GM19397 (cell line): ENCODE data around the gene CASTOR1.

Experiments used
- ATAC-seq: cut with Tn5 transposase; IDR thresholded peaks from one replicate; pipeline ENCODE4 v1.9.1; 2021; ENCODE audit warnings: mild to moderate bottlenecking, moderate library complexity; ENCODE audit not compliant: unreplicated experiment

The CASTOR1 gene

GRCh38 chr22:30286331-30286730, 3.0 kb downstream of the CASTOR1 start:
- ATAC-seq = no peak

DNA sequence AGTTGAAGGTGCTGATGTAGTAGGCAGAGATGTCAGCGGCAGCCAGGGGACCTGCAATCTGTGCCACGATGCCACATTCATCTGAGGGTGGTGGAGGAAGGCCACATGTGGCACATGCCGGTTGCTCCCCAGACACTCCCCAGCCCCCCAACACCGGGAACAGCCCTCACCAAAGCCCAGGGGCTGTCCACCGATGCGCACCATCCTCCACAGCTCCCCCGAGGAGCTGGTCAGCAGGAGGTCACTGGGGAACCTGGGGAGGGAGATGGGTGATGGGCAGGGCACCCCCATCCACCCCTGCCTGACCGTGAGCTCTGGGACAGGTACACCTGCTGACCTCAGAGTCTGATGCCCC, 3.5 kb downstream of the CASTOR1 start:
- ATAC-seq = no peak

- no peak for ATAC-seq
These were observed 4.0 kb downstream of the CASTOR1 start for GRCh38 chr22:30285176-30285845.

- no peak for ATAC-seq
These were observed 4.6 kb downstream of the CASTOR1 start for GRCh38 chr22:30284666-30285065.

DNA sequence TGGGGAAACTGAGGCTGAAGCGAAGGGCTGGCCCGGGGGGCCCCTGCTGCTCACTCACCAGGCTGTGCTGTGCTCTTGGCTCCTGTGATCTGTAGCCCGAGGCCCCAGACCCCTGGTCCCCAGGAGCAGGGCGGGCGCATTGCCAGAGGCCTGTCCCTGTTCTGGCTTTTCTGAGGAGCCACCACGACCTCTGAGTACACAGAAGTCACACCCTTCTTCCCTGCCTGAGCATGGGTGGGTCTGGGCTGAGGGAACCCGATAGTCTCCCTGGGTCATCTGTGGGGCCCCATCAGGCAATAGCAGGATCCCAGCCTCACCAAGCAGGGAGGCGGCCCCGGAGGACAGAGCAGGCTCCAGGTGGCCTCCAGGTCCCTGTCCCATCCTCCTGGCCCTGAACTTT, 5.1 kb downstream of the CASTOR1 start:
- ATAC-seq = no peak

DNA sequence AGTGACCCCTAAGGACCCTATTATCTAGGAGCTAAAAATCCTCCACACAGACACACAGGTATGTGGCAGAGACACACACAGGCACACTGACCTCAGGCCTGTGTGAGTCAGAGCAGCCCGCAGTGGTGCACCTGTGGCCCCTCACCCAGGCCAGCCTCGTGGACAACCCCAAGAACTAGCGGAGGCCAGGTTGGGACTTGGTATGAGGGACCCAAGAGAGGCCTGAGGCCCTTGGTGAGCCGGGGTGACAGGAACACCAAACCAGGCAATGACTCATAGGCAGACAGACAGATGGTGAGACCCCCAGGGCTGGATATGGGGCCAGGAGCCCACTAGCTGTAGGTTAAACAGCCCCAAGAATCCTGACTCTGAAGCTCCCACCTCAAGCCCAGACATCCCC, 6.0 kb downstream of the CASTOR1 start:
- no peak for ATAC-seq

DNA sequence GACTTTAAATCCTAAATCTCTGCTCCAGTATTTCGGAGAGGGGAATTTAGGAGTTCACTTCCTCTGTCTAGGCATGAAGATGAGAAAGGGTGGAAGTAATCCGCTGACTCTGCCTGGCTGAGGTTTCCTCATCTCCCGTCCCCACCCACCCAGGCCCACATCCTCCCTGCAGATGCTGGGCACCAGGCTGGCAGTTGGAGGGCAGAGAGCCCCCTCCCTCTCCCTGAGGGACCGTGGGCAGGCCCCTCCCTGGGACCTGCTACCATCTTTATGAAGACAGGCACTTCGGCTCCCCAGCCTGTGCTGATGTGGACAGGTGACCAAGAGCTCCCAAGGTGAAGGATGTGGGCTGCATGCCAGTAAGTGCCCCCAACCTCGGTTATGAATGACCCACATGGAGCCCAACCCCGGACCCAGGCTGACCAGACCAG, 6.7 kb downstream of the CASTOR1 start:
- no peak for ATAC-seq

GRCh38 chr22:30280505-30280904, 8.8 kb downstream of the CASTOR1 start:
- ATAC-seq = no peak

DNA sequence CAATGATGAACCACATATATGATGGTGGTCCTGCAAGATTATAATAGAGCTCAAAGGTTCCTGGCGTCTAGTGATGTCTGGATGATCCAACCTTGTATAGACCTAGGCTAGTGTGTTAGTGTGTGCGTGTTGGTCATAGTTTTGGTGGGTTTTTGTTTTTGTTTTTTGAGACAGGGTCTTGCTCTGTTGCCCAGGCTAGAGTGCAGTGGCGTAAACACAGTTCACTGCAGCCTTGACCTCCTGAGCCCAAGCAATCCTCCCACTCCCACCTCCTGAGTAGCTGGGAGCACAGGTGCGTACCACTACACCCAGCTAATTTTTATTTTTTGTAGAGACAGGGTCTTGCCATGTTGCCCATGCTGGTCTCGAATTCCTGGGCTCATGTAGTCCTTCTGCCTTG, 9.4 kb downstream of the CASTOR1 start:
- no peak for ATAC-seq

DNA sequence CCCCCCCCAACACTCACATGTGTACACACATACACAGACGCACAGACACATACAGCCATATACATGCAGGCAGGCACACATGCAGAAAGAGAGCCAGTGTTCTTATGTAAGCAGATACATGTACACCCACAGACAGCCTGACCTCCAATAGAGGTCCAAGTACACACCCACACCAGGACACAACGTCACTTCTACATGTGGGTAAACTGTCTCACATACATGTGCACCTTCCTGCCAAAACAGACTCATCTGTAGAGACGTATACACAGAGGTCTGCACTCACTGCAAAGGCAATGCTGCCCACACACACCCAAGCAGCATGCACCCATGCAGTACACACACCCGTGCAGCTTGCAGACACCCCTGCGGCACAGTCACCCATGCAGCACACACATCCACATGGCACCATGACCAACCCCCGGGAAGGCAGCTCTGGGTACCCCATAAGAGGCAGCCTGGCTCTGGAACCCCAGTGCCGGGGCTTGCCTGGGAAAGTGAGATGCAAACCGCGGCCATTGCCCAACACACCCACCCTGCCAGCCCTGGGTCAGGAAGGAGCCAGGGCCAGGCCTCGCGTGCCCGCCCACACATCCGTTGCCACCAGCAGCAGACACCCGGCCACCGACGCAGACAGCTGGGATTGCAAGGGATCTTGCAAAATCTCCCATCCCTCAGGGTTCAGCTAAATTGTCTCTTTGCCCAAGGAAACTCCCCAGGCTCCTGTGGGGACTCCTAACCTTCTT, 10.1 kb downstream of the CASTOR1 start:
- no peak for ATAC-seq

DNA sequence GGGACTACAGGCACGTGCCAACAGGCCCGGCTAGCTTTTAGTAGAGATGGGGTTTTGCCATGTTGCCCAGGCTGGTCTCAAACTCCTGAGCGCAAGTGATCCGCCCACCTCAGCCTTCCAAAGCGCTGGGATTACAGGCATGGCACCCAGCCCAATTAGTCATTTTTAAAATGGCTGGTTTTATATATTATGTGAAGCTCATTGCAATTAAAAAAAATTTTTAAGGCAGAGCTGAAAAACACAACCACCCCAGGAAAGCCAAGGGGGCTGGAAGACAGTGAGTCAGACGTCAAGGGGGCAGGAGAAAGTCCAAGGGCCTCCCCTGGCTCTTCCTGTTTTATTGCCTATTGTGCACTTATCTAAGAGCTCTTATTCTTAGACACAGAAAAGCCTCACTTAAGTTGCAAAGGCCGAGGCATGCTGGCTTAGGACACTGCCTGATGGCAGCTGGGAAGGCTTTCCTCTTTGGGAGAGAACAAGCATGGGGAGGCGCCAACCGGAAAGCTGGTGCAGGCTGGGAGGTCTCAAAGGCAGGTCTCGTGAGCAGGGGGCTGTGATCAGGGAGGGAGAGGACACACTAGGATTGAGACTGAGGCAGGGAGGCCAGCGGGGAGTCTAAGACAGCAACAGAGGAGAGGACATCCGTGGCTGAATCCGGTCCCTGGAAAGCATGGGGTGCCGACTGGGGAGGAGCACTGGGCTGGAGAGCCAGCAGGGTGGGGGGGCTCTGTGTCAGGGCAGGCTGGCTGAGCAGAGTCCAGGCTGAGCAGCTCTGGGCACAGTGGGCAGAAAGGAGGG, 11.6 kb downstream of the CASTOR1 start:
- no peak for ATAC-seq

DNA sequence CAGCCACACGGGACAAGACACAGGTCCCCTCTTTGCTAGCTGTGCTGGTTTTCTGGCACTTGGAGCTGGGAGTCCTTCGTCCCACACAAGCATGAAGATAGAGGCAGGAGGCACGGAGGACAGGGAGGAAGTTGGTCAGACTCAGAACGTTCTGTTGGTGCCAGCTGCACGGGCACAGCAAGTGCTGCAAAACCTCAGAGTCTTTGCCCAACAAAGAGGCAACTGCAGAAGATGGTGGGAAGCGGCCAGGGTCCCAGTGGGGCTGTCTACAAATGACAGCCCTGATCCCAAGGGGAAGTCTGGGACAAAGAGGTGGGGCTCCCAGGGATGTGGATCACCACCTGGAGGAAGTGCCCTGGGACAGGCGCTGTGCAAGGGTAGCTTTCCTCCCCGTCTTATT, 13.3 kb downstream of the CASTOR1 start:
- no peak for ATAC-seq

DNA sequence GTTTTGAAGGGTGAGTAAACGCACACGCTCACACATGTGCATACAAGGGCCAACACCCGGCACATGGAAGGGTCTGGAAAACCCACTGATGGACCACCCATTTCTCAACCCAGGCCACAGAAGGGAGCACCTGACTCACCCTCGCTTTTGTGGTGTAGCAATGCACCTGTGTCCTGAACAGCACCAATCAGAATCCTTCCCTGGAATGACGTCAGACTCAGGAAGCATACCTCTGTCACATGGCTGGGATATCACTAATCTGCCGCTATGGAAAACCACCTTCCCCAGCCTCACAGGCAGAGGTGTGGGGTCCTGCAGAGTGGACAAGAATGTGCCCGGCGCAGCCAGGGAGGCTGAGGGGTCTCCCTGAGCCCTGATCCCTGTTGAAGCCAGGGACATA, 13.7 kb downstream of the CASTOR1 start:
- no peak for ATAC-seq

- no peak for ATAC-seq
These were observed 14.9 kb downstream of the CASTOR1 start for GRCh38 chr22:30274437-30274812.

GRCh38 chr22:30273711-30274436, 15.4 kb downstream of the CASTOR1 start:
- ATAC-seq = no peak

DNA sequence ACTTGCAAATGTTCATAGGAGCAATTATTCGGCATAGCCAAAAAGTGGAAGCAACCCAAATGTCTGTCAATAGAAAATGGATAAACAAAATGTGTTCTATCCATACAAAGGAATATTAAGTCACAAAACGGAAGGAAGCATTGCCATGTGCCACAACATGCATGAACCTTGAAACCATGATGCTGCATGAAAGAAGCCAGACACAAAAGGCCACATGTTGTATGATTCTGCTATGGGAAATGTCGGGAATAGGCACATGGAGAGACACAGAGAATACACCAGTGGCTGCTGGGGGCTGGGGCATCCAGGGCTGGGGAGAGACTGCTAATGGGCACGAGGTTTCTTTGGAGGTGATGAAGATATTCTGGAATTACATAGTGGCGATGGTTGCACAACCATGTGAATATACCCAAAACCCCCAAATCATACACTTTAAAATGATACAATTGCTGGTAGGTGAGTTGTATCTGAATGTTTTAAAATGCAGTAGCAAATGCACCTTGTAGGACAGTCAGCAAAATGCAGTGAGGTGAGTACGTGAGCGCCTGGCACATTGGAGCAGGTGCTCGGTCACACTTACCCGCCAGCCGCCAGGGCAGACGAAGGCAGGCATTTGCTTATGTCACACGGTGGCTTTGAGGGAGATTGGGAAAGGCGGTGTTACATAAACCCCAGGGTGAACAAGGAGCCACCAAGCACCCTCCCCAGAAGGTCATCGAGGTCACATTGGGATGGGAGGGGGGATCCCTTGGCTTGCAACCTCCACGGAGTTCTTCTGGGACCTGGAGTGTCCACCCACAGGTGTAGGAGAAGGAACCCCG, 16.3 kb downstream of the CASTOR1 start:
- ATAC-seq = no peak

GRCh38 chr22:30270832-30271231, 18.5 kb downstream of the CASTOR1 start:
- no peak for ATAC-seq

- ATAC-seq = no peak
These were observed 21.0 kb downstream of the CASTOR1 start for GRCh38 chr22:30268331-30268730.

DNA sequence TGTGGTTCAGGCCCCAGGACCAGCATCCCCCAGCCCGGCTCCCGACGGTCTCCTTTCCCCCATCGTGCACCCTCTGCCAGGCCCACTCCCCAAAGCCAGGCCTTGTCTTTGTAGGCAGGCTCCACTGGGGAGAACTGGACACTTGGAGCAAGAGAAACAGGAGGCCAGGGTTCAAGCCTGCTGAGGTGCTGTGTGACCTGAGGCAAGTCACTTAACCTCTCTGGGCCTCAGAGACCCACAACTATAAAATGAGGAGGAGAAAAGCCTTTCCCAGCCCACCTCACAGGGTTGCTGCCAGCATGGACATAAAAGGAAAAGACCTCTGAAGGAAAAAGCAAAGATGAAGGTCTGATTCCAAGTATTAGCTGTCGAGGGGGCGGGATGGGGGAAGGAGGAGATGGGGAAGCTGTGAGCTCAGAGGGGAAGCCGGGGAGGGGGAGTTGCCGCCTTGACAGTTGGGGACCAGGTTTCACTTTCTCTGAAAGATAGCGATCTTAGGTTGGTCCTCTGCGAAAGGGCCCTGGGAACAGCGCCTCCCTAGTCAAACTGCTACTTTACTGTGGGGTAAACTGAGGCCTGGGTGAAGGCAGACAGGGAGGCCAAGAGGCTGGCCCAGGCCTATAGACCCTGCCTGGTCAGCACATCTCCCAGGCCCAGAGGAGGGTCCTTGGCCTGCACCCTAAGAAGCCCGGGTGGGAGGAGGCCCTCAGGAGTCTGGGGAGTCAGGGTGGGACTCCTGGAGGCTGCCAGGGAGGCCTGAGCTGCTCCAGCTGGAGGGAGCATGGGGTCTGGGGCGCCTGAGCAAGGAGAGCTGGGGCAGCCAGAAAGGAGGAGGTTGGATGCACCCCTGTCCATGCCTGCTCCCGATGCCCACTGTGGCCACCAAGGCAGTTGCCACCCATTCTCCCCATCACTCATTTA, 21.7 kb downstream of the CASTOR1 start:
- ATAC-seq = no peak
